Measurements from ENCODE around the gene MAGED1.
"Not testable (repeated sequence)": the region's sequence is repeated elsewhere in the genome, so short reads cannot be mapped to it uniquely, and the experiment has no call there.

MAGED1 gene

DNA sequence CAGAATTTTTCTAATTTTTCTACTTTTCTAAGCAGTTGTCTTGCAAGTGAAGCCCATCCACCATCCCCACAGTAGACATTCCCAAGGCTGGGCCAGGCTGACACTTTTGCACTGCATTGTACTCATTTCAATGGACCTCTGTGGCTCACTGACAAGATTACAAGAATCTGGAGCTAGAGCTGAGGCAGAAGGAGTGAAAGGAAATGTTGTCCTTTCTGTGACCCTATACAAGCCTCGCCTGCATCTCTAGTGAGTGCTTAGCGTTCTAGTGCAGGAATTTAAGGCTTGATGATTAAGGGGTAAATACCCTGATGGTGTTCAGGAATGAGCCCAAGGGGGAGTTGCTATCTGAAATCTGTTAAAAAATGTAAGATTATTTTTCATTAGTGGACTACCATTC lies 6.3 kb downstream of the MAGED1 start:
- Histone ChIP-seq H3K36me3 (no peaks in the 10 kb centered on the region; the same call in 1 of the 2 replicates), H3K4me3 (ENCODE audit: low read depth, low read length) (no peak overlapping the region), H3K9me3 (ENCODE audit: severe bottlenecking) (no peaks in the 10 kb centered on the region), H3K27ac (no peak overlapping the region), H3K27me3 (ENCODE audit: insufficient read depth, low read depth, severe bottlenecking) (peaks cover 3% of the 10 kb centered on the region)
- no peak for DNase-seq
- TF ChIP-seq CTCF (IDR thresholded peaks at IDR 0.05; ENCODE audit: low read depth, low read length) = no peak

- no peaks in the 10 kb centered on the region for H3K9me3 ChIP-seq (ENCODE audit: severe bottlenecking)
- H3K27me3 ChIP-seq (ENCODE audit: insufficient read depth, low read depth, severe bottlenecking) = no peaks in the 10 kb centered on the region
- TF ChIP-seq CTCF (IDR thresholded peaks at IDR 0.05; ENCODE audit: low read depth, low read length) = no peak
- no peak overlapping the region for H3K4me3 ChIP-seq (ENCODE audit: low read depth, low read length)
- DNase-seq = no peak
- H3K27ac ChIP-seq = no peak overlapping the region
- no peaks in the 10 kb centered on the region; the same call in 1 of the 2 replicates for H3K36me3 ChIP-seq
Measured at GRCh38 chrX:51902510-51903050, 9.2 kb downstream of the MAGED1 start.

DNA sequence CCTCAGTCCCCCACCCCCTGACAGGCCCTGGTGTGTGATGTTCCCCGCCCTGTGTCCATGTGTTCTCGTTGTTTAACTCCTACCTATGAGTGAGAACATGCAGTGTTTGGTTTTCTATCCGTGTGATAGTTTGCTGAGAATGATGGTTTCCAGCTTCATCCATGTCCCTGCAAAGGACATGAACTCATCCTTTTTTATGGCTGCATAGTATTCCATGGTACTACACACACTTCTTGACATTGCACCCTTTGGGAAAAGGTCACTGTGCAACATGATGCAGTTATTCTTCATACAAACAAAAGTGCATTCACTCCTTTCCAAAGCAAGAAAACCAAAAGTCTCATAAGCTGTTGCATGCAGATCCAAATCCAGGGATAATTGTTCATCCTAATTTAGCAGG lies 11.7 kb downstream of the MAGED1 start:
- DNase-seq; H3K36me3 ChIP-seq; H3K4me3 ChIP-seq (ENCODE audit: low read depth, low read length); H3K9me3 ChIP-seq (ENCODE audit: severe bottlenecking); H3K27me3 ChIP-seq (ENCODE audit: insufficient read depth, low read depth, severe bottlenecking); H3K27ac ChIP-seq: not testable (repeated sequence)

DNA sequence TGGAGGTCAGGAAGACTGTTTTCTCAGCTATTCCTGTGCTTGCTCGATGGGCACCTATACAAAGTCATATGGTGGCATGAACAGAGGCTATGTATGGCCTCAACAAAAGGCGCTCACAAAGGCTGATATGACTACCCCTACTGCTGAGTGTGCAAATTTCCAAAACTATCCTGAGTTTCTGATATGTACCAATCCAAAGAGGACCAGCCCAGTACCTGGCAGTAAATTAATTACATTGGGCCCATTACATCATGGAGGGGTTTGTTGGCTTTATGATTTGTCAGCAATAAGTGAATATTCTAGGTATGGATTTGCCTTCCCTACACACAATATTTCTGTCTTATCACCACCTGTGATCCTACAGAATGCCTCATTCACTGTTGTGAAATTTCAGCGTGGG lies 12.3 kb downstream of the MAGED1 start:
- no peaks in the 10 kb centered on the region for H3K36me3 ChIP-seq
- DNase-seq = no peak
- H3K27me3 ChIP-seq (ENCODE audit: insufficient read depth, low read depth, severe bottlenecking) = peaks cover 6% of the 10 kb centered on the region
- no peak overlapping the region for H3K27ac ChIP-seq
- no peak overlapping the region for H3K4me3 ChIP-seq (ENCODE audit: low read depth, low read length)
- no peaks in the 10 kb centered on the region for H3K9me3 ChIP-seq (ENCODE audit: severe bottlenecking)
- no peak for TF ChIP-seq CTCF (IDR thresholded peaks at IDR 0.05; ENCODE audit: low read depth, low read length)

GRCh38 chrX:51917604-51918003 lies 24.2 kb downstream of the MAGED1 start:
- H3K27ac ChIP-seq = no peak overlapping the region
- H3K27me3 ChIP-seq (ENCODE audit: insufficient read depth, low read depth, severe bottlenecking) = peaks cover 27% of the 10 kb centered on the region
- no peaks in the 10 kb centered on the region for H3K9me3 ChIP-seq (ENCODE audit: severe bottlenecking)
- H3K4me3 ChIP-seq (ENCODE audit: low read depth, low read length) = no peak overlapping the region
- no peaks in the 10 kb centered on the region for H3K36me3 ChIP-seq
- TF ChIP-seq CTCF (IDR thresholded peaks at IDR 0.05; ENCODE audit: low read depth, low read length) = no peak
- DNase-seq = no peak

- H3K9me3 ChIP-seq (ENCODE audit: severe bottlenecking) = no peaks in the 10 kb centered on the region
- H3K27me3 ChIP-seq (ENCODE audit: insufficient read depth, low read depth, severe bottlenecking) = peaks cover 22% of the 10 kb centered on the region
- no peak overlapping the region for H3K27ac ChIP-seq
- TF ChIP-seq CTCF (IDR thresholded peaks at IDR 0.05; ENCODE audit: low read depth, low read length) = no peak
- no peak overlapping the region for H3K4me3 ChIP-seq (ENCODE audit: low read depth, low read length)
- H3K36me3 ChIP-seq = no peaks in the 10 kb centered on the region
- no peak for DNase-seq
Measured at GRCh38 chrX:51922561-51922960, 29.1 kb downstream of the MAGED1 start.

Measured in WERI-Rb-1 (cell line).